Left lobe of liver (tissue), 2 donors: ENCODE results near the gene CASP8AP2. TPM values are rescaled to one million over a fixed set of nuclear protein-coding genes. Genes with fewer than 3 reads are reported as not detected.
"Not testable (repeated sequence)": the region's sequence is repeated elsewhere in the genome, so short reads cannot be mapped to it uniquely, and the experiment has no call there.

Experiments
- ATAC-seq: fragments of 200-7000 bp; cut with Tn5 transposase; one replicate; pipeline ENCODE4 v1.9.1; 2020; ENCODE audit warnings: mild to moderate bottlenecking, moderate library complexity
- DNase-seq: peaks from one replicate; pipeline ENCODE4 v3.0.0-alpha.2; 2020; ENCODE audit warnings: low spot score
- total RNA-seq: library from RNA; stranded (reverse); gene quantifications from one replicate; pipeline ENCODE4 v1.2.1, GENCODE V29; 2021
- donor health status: DM: no; HTN: no; CAD: no; lungs with moderate emphysema.
- donor health status: DM: no; HTN: yes; CAD: no.

CASP8AP2 gene
- total RNA-seq, 1 donor from 2014 or later: 4.6 TPM

GRCh38 chr6:89886378-89887120 is 56.9 kb downstream of the CASP8AP2 start:
- ATAC-seq: no peak

GRCh38 chr6:89887452-89888137 is 57.9 kb downstream of the CASP8AP2 start:
- ATAC-seq: no peak
- no peak for DNase-seq

More at GRCh38 chr6:89886378-89887120, 56.9 kb downstream of the CASP8AP2 start:
- DNase-seq: no peak

- no peak for ATAC-seq
- DNase-seq: no peak
These were observed 58.4 kb downstream of the CASP8AP2 start for GRCh38 chr6:89888138-89888514.

- DNase-seq (no peak), ATAC-seq (no peak)
These were observed 59.2 kb downstream of the CASP8AP2 start for GRCh38 chr6:89888871-89889270.

GRCh38 chr6:89890845-89891528 is 61.3 kb downstream of the CASP8AP2 start:
- not testable (repeated sequence) for DNase-seq, ATAC-seq

GRCh38 chr6:89892577-89892976 is 62.9 kb downstream of the CASP8AP2 start:
- not testable (repeated sequence) for DNase-seq, ATAC-seq

GRCh38 chr6:89894169-89894568 is 64.5 kb downstream of the CASP8AP2 start, which contains the start of gene GJA10:
GJA10 (plus strand) TSS chr6:89894469; CDS start chr6:89894469, 0 bp downstream.
- no peak for ATAC-seq
- DNase-seq: no peak

- DNase-seq: no peak
- ATAC-seq: peak; percentile 78
These were observed 65.7 kb downstream of the CASP8AP2 start for GRCh38 chr6:89895276-89895874.

GRCh38 chr6:89910001-89910901 is 80.6 kb downstream of the CASP8AP2 start:
- DNase-seq, ATAC-seq: not testable (repeated sequence)

- no peak for DNase-seq
- ATAC-seq: no peak
These were observed 81.2 kb downstream of the CASP8AP2 start for GRCh38 chr6:89910902-89911240.

- DNase-seq: no peak
- no peak for ATAC-seq
These were observed 86.6 kb downstream of the CASP8AP2 start for GRCh38 chr6:89916136-89916920.

- no peak for DNase-seq
- ATAC-seq: no peak
These were observed 87.5 kb downstream of the CASP8AP2 start for GRCh38 chr6:89917216-89917615.

GRCh38 chr6:89917801-89918366 is 88.2 kb downstream of the CASP8AP2 start:
- no peak for ATAC-seq
- no peak for DNase-seq

Other genes starting within 250 kb of the CASP8AP2 start
- 11.7 TPM for gene LYRM2, start 191.1 kb upstream of the CASP8AP2 start, total RNA-seq
- gene MDN1, start 10.1 kb upstream of the CASP8AP2 start, total RNA-seq: 35.1 TPM
- not detected for gene GJA10, start 64.6 kb downstream of the CASP8AP2 start, total RNA-seq